Right kidney (tissue), 9 donors: ENCODE measurements around the gene LMO1.

Experiments used
- DNase-seq: peaks from one replicate; pipeline ENCODE4 v3.0.0-alpha.2; 2016
- long read RNA-seq, 8 donors: transcript quantifications; one replicate each; lab custom pipeline, GENCODE V29; 2026

The LMO1 gene
- long read RNA-seq, donor 1, partial matches to known transcripts = 0 of 1 reads
- long read RNA-seq, donor 1, other reads (novel, unspliced or antisense) = 0 of 1 reads
- long read RNA-seq, donor 2 = 0 reads
- long read RNA-seq, donor 3 = 0 reads
- long read RNA-seq, donor 4 = 0 reads
- long read RNA-seq, donor 5 = 0 reads
- long read RNA-seq, donor 6, partial matches to known transcripts = 0 of 1 reads
- long read RNA-seq, donor 6, other reads (novel, unspliced or antisense) = 0 of 1 reads
- long read RNA-seq, donor 7, partial matches to known transcripts = 0 of 1 reads
- long read RNA-seq, donor 7, other reads (novel, unspliced or antisense) = 0 of 1 reads
- long read RNA-seq, donor 8 = 0 reads

DNA sequence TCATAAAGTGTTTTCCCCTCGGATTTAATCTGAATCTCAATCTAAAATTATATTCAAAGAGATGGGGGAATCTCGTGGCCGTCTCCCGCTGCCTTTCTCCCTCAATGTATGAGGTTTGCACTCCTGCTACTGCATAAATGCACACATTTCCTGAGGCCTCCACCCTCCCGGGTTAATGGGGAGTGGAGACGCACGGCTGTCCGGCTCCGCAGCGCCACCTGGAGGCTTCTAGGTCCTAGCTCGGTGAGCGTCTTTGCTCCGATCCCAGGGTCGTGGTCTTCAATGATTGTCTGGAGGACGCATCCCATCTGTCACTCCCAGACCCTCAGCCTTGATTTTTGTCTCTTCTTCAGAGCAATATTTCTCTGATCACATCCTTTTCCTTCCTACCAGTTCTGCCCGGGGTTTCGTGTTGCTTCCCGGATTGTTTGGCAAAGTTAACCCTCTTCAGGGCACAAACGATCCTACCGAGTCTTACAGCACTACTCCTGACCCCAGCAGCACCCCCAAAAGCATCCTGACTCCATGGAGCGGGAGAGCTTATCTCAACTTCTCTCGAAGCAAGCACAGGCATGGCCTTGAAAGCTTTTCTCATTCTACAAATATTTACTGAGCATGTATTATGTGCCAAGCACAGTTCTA lies at the start of gene LMO1:
Gene LMO1, minus strand, starts transcription at position 110 of the 642 bp plus-strand sequence. CDS start 516 bp downstream, outside the sequence.
- peak; percentile 65 for DNase-seq

DNA sequence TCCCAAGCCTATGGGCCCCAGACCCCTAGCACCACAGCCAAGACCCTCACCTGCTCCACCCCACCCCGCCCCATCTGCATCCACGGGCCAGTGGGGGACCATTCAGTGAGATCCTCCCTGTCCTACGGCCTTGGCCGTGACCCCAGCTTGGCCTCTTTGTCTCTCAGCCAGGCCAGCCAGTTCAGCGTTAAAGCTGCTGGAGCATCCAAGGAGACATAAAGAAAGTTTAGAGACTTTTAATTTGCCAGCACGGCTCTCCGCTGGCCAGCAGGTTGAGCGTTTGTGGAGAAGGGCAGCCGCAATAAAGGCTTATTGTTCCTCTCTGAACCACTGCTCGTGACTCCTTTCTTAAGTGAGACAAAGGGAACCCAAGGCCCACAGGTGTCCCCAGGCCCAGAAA lies 49.3 kb upstream of the LMO1 start:
- no peak for DNase-seq

DNA sequence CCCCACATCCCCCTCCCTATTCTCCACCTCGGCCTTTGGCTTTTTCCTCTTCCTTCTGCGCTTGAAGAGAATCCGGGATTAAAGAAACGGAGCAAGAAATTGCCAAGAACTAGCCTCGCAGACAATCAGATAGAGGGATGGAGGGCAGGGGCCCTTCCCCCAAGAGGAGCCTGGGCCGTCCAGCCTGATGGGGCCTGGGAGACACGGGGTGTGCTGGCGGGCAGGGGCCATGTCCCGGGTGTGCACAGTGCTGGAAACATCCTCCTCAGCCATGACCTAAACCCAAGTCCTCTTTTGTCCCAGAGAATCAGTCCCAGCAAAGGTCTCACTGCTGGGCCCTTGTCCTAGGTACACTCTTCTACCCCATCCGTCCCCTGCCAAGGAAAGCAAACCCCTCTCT lies 47.7 kb upstream of the LMO1 start:
- no peak for DNase-seq

DNA sequence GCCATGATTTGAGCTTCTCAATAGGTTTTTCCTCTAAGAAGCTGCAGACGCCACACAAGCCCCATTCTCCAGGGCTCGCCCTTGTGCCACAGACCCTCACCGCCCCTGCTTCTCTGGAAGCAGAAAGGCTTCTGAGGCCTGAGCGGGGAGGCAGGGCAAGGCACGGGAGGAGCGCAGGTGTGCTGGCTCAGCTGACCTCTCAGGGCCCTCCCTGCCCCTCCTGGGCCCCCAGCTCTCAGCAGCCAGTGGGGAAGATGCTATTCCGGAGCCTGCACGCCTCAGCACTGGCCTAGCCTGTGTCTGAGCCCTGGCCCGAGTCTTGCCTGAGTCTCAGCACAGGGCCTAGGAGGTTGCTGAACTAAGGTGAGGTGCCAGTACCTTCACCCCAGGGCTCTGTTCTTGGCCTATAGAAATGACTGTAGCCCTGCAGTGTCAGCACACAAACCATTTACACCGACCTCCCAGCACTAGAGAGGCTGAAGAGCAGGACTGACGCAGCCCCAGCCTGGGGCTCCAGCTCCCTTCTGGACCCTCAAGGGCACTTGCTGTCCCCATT lies 47.1 kb upstream of the LMO1 start:
- no peak for DNase-seq

DNA sequence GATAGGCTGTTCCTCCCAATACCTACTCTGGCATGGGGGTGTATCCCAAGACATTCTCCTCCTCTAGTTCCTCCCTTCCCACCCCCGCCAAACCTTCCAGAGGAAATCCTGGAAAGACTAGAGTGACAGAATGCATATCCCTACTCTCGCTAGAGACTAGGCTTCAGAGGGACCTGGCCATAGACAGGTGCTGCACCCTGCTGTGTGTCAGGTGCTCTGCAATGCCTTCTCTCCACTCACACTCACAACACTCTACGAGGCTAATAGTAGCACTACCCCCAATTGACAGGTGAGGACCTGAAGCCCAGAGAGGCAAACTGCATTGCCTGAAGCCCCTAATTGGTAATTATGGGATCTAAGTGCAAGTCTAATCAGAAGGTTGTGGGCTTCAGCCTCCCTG lies 46.2 kb upstream of the LMO1 start:
- DNase-seq = no peak

DNA sequence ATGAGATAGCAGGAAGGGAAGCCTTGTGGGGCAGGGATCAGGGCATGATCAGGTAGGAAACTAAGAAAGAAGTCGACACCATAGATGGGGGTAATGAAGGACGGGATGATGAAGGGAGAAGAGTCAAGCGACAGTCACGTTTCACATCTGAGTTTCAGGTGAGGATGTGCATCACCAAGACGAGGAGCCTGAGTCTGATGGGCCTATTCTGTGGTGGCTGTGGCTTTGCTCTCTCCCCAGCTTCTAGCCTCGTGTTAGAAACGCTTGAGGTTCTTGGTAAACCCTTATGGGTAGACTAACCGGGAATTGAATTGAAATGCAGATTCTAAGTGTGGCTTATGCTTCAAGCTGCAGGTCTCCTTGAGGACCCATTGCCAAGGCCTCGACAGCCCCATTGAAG lies 45.6 kb upstream of the LMO1 start:
- no peak for DNase-seq

DNA sequence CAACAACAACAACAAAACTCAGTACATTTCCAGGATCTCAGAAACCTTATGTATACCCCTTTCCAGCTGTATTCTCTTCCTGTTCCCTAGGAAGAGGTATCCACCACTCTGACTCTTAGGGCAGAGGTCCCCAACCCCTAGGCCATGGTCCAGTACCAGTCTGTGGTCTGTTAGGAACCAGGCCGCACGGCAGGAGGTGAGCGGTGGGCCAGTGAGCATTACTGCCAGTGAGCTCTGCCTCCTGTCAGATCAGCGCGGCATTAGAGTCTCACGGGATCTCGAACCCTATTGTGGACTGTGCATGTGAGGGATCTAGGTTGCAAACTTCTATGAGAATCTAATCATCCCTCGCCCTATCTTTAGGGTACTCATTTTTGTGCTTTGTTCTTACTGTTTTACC lies 43.9 kb upstream of the LMO1 start:
- no peak for DNase-seq

DNA sequence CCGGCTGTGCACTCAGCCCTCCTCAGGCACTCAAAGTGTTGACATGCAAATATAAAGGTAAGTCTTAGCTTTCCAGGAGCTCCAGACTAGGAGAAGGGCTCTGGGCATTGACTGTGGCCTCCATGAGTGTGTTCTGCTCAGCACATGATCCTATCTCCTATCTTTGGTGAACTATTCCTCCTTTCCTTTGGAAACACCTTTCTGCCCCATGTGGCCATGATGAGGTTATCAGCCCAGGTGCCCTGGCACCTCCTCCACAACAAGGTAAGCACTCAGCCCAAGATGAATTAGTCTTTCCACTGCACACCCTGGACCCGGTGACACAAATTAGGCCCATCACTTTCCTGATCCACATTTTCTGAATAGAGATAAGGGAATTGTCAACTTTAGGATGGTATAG lies 37.9 kb upstream of the LMO1 start:
- no peak for DNase-seq

DNA sequence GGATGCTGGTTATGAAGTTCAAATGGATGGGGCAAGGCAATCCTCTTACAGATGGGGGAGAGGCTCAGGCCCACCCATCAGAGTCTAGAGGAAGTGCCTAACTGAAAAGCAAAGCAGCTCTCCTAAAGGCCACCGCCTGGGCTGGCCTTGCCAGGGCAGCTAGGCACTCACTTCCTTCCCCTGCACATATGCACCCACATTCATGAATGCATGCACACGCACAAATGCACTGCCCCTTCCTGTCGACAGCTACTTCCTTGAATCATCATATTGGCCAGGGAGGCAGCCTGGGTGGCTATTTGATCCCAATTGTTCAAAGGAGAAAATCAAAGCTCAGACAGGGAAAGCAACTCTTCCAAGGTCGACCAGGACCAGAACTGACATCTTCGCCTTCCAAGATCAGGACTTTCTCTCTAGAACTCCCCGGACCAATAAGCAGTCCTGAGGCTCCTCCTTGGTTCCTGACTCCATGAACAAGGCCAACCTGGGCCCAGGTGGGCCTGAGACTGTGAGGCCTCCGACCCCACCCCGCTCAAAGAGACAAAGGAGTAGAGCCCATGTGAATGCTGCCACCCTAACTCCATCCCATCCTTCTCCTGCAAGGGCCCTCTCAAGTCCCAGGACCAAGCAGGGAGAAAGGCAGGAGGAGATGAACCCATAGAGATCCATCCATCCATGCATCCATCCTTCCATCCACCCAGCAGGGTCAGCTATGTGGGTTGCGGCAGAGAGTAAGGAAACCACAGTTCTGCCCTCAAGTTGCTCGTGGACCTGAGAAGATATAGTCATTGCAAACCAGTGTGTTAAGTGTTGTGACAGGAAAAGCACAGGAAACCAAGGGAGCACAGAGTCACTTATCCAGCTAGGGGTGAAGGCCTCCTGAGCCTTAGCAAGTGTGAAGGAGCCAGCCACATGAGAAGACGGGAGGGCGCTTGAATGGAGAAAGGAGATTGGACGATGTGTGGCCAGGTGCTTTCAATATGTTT lies 35.4 kb upstream of the LMO1 start:
- no peak for DNase-seq

DNA sequence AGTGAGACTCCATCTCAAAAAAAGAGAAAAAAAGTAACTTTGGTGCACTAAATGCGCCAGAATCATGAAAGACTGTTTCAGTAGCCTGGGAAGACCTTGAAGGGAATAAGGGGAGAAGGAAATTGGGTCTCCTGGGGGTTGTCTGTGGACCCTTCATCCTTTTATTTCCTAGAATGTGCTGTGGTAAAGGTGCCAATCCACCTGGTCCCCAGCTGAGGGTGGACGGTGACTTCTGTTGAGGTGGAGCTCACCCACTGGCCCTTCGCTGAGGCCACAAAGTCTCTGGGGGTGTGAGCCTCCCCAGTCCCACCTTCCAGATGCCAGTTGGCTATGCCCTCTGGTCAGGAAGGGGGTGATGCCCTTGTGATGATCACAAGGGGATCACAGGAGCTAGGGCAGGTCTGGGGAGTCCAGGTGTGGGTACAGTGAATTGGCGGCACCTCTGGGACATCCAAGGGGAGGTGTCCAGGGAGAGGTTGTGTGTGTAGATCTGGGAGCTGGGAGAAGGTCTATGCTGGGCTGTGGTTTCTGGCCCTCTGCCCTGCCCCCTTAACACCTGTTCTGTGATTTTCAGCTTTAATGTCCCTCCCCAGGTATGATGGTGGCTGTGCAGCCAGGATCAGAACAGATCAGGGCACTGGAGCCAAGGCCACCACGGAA lies 34.2 kb upstream of the LMO1 start:
- DNase-seq = no peak

DNA sequence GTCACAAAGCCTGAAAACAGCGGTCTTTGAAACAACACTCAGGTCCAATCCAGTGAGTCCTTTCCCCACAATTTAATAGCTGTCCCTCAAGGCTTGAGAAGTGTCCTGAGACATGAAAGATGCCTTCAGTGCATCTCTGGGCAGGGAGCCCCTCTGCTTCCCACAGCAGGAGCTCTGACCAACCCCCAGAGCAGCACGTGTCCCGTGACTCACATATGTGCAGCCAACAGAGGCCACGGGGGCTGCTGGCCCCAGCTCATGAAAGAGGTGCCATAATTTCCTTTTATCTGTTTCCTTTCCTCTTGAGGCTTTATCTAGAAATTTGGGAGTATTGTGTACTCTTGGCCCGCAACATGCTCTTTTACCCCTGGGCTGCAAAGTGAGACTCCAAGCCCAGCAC lies 33.2 kb upstream of the LMO1 start:
- no peak for DNase-seq

DNA sequence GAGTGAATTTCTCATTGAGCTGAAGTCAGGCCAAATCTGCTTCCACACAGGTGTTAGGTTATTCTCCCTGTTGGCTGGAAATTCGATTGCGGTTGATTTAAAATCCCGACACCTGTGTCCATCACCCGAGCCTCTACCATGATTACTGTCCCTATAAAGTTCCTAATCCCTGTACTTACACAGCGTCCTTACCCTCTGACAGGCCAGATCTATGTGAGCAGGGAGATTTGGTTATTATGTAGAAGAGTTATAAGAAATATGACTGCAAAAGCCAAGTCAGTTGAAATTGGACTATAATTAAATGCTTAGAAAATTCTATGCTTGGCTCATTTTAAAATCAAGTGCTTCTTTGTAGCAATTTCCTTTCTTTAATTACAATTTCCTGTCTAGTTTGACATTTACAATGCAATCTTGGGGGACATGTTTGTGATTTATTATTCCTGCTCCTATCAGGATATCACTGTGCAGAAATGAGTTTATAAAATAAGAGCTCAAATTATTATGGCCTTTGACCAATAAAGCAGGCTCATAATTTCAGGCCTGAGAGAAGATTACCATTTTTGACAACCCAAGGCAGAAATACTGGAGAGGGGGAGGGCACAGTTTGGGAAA lies 32.5 kb upstream of the LMO1 start:
- no peak for DNase-seq

DNA sequence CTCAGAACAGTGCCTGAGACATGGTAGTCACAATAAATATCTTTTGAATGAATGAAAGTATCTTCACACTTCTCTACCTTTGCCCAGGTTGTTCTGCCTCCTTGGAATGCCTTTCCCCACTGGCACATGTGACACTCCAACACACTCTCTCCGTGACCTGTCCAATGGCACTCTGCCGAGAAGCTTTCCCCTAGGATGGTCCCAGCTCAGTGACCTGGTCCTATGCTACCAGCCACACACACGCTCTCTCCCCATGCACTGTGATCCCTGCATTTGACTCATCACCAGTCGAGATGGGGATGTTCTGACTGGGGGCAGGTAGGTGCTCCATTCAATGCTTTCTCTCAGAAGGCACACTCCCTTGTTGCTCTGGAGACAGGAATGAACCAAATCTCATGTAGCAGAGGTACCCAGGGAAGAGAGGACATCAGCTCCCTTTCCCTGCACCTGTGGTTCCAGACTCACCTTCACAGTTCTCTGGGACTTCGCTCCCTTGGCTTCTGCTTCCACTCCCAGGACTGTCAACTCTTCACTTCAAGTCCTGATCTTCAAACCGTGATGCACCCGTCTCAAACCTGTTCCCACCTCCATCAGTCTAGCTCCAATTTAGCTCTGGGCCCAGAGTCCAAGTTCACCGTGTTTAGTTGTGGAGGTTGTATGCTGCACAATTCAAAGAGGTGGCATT lies 30.7 kb upstream of the LMO1 start:
- DNase-seq = no peak

DNA sequence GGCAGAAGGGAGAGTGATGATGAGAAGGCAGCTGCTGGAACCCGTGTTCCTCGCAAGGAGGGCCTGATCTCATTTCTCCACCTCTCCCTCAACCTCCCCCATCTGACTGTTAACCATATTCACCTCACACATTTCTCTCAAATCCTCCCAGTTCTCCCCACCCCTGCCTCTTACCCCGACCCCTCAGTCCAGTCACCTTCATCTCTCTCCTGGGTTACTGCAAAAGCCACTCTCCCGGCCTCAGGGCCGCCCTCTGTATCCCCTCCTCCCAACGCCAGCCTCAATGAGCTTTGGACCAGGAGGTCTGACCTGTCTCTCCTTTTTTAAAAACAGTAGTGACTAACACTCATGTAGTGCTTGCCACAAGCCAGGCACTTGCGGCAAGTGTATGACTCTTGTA lies 29.5 kb upstream of the LMO1 start:
- no peak for DNase-seq

DNA sequence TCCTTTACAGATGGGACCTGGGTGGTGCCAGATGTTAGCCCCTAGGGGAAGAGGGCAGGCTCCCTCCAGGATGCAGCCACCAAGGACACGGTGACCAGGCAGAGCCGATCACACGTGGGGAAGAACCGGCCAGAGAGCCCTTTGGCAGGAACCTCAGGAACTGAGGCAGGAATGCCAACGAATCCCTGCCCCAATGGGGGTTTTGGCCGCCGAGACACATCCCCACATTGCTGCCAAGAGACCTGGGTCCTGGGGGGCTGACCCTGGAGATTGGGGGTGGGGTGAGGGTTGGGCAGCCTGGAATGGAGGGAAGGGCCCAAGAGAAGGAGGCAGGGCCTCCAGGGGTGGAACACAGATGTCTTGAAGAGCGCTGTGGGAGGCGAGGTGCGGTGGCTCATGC lies 28.7 kb upstream of the LMO1 start:
- DNase-seq = no peak

DNA sequence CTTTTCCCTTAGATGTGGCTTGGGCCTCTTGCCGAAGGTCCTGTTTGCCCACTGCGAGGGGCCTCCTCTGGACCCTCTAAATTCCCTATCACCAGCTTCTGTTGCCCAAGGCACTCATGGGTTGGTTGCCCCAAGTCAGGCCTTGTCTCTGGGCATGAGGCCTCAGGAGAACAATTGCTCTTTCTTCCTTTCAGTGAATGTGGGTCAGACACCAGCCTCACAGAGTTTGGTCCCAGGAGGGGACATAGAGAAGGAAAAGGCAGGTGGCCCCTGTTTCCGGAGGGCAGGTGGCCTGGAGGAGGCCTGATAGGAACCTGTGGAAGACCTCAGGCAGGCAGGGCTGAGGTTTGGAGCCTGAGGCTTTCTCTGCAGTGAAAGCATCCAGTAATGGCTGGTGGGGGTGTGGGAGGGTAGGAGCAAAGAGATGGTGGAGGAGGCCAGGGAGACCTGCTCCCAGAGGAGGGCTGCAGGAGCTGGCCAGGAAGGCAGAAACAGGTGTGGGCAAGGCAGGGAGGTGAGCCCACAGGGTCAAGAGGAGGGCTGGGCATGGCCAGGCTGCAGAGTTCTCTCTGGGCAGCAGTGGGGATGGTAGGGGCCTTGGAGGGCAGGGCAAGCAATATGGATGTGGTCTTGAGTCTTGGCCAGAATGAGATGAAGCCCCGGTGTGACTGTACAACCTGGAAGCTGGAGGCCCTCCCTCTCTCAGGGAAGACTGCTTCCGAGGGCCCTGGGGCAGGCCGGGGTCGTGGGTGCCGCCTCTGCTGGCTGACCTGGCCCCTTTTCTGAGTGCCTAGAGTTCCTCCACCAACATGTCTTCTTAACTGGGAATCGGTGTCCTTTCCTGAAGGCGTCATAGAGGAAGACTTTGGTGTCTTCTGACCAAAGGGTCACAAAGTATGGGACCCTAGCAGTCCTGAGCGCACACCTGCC lies 28.0 kb upstream of the LMO1 start:
- no peak for DNase-seq

DNA sequence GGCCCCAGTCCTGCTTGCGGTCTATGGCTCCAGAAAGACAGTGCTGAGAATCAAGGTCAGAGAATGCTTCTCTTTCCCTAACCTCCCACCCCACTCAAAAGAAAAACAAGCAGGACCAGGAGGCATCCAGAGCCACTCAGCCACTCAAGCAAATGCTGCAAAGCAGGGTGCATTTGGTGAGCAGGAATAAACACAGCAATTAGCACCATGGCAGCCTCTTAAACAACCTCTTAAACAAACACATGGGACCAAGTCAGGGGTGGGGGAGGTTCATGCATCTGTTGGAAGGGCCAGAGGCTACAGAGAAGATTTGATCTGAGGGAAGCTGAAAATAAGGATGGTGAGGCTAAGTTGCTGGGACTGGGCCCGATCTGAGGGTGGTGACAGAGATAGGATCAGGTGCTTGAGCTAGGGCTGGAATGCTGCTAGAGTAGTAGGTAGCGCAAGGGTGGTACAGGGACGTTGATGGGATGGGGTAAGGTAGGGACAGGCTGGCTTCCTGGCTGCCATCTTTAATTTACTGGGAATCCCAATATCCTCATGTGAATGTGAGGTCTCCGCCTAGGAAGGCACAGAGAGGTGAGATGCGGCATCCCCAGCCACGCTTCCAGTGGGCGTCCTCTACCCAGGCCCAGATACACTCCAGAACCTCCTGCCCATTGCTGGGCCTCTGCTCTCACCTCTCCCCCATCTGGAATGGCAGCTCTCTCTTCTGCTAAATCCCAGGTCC lies 26.6 kb upstream of the LMO1 start:
- DNase-seq = no peak

DNA sequence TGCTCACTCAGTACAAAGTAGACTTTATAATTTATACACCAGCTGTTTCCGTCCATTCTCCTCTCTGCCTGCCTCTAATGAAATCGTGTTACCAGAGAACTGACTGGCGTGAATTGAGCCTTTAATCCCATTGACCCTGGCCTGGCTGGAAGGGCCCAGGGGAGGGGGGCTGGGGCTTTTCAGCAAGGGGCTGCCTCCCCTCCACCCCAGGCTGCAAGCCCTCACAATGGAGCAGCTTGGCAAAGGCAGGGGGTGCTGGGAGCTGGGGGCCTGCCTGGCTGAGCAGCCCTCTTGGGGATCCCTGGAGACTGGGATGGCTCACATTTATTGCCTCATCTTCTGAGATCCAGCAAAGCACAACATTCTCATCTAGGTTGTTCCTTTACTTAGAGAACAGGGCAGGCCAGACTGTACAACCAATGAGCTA lies 25.8 kb upstream of the LMO1 start:
- DNase-seq = no peak

DNA sequence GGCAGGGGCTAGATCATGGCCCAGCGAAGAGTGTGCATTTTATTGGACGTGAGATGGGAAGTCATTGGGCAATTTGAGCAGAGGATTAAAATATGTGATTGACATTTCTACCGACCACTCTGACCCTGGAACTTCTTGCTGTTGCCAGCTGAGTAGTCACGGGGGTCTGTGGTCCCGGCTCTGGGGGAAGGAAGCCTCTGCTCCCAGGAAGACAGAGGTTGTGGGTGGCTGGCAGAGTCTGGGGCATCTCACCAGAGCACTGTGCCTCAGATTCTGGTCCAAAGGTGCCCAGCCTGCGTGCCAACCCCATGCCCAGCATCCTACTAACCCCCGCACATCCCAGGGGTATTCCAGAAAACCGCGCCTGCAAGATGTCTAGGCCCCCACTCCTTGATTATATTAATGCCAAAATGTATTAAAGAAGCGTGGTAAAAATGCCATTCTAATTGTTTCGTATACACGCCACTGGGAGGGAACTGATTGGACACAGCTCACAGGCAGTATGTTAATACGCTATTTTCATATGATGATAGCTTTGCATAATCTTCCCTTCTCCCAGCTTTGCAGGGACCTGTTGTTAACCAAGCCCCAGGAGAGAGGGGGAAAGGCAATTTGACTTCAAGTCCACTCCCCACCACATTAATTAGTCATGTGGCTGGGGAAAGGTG lies 25.3 kb upstream of the LMO1 start:
- DNase-seq = no peak
